Measurements from ENCODE around the gene NELL2. TPM values are rescaled to one million over a fixed set of nuclear protein-coding genes. Genes with fewer than 3 reads are reported as not detected.
"Not testable (repeated sequence)": the region's sequence is repeated elsewhere in the genome, so short reads cannot be mapped to it uniquely, and the experiment has no call there.

Gene NELL2
- total RNA-seq, 1 experiment from 2014 or later, result 32.7 TPM

DNA sequence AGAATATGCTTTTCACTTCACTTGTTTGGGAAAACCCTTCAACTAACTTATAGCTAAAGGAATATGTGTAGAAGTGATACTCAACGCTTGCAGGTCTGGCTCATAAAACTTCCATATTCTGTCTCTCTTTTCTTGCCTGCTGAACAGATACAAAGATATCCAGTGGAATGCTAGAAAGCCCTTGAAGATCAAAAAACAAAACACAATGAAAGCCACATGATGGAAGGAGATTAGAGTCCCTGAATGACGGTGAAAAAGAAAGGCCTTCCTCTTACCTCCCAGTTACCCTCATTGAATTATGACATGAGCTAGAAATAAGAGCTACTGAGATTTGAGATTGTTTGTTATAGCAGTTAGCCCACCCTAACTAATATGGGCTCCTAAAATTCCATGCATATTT lies 28.2 kb upstream of the NELL2 start:
- no peaks in the 10 kb centered on the region for H3K27me3 ChIP-seq (ENCODE audit: insufficient read depth, low read length)
- no peaks in the 10 kb centered on the region for H3K27me3 Mint-ChIP-seq (ENCODE audit: low read depth)
- H3K9me3 ChIP-seq (ENCODE audit: control insufficient read depth, low read depth, low read length), result no peaks in the 10 kb centered on the region
- no peak overlapping the region for H2AFZ ChIP-seq (ENCODE audit: low read length)
- H3T11ph ChIP-seq (ENCODE audit: low read length), result no peak overlapping the region
- H4K8ac ChIP-seq (replicated peaks; ENCODE audit: insufficient read length, low read depth, low read length), result no peak overlapping the region
- H3K4me2 ChIP-seq (ENCODE audit: insufficient read depth, insufficient read length, low read length), result no peak overlapping the region
- H3K79me2 ChIP-seq (ENCODE audit: insufficient read depth, low read length), result no peaks in the 10 kb centered on the region
- H2BK120ac ChIP-seq (ENCODE audit: low read depth, low read length, poor library complexity, severe bottlenecking), result no peak overlapping the region
- no peak overlapping the region for H2BK12ac ChIP-seq (ENCODE audit: insufficient read length, low read depth, low read length)
- peaks cover 17 to 24% of the 10 kb centered on the region in 2 experiments for H3K9me3 Mint-ChIP-seq
- no peak for DNase-seq
- no peak overlapping the region for H3K14ac ChIP-seq (ENCODE audit: insufficient read depth, low read length)
- no peaks in the 10 kb centered on the region for H3K4me1 ChIP-seq (ENCODE audit: insufficient read depth, low read length)
- H3K36me3 Mint-ChIP-seq (ENCODE audit: insufficient read depth in 1 of 3, low read depth in 3 of 3), result peaks cover 0 to 8% (median 3%) of the 10 kb centered on the region in 3 experiments; a peak in 4 of 7 replicates
- H3K56ac ChIP-seq (ENCODE audit: insufficient read length, low read depth, low read length), result no peak overlapping the region
- no peak overlapping the region for H2AK5ac ChIP-seq (ENCODE audit: insufficient read length, low read length)
- no peak overlapping the region for H2BK5ac ChIP-seq (ENCODE audit: insufficient read length, low read length)
- no peaks in the 10 kb centered on the region for H3K23me2 ChIP-seq (ENCODE audit: insufficient read length, low read depth, low read length, poor library complexity, severe bottlenecking)
- no peak overlapping the region for H3K9ac ChIP-seq (ENCODE audit: extremely low read depth, insufficient read length, low read length)
- H3K27ac Mint-ChIP-seq, result no peak overlapping the region
- H3K27ac ChIP-seq (ENCODE audit: insufficient read length, low read depth, low read length), result no peak overlapping the region
- H4K5ac ChIP-seq (ENCODE audit: insufficient read length, low read depth, low read length), result no peak overlapping the region
- no peak overlapping the region for H3K4me3 Mint-ChIP-seq
- H2BK15ac ChIP-seq (ENCODE audit: low read depth, low read length), result no peak overlapping the region
- H3K79me1 ChIP-seq (ENCODE audit: insufficient read depth, low read depth, low read length, poor library complexity, severe bottlenecking), result no peaks in the 10 kb centered on the region
- 0 out of 4 replicates have a peak, but pooled peaks cover 0 to 2% of the 10 kb centered on the region in 2 experiments for H3K4me1 Mint-ChIP-seq
- H3K4ac ChIP-seq (ENCODE audit: low read depth, low read length), result no peak overlapping the region
- H2BK20ac ChIP-seq (ENCODE audit: low read depth, low read length, poor library complexity, severe bottlenecking), result no peak overlapping the region
- no peak overlapping the region for H3K23ac ChIP-seq (ENCODE audit: insufficient read length, low read depth, low read length)
- TF ChIP-seq CTCF (conservative IDR thresholded peaks at IDR 0.05), result no peak
- H4K20me1 ChIP-seq (ENCODE audit: control insufficient read depth, insufficient read depth, insufficient read length), result no peaks in the 10 kb centered on the region
- H3K18ac ChIP-seq (ENCODE audit: insufficient read length, low read depth, low read length), result no peak overlapping the region
- WGBS (ENCODE audit: extremely low coverage, insufficient read length, low lambda C conversion rate), result no CpG with 5 or more reads among the region's 2 CpGs
- H4K91ac ChIP-seq (ENCODE audit: insufficient read length, low read depth, low read length), result no peak overlapping the region

DNA sequence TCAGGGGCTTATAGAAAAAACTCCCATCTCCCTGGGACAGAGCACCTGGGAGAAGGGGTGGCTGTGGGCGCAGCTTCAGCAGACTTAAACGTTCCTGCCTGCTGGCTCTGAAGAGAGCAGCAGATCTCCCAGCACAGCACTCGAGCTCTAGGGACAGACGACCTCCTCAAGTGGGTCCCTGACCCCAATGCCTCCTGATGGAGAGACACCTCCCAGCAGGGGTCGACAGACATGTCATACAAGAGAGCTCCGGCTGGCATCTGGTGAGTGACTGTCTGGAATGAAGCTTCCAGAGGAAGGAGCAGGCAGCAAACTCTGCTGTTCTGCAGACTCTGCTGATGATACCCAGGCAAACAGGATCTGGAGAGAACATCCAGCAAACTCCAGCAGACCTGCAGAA lies 22.0 kb upstream of the NELL2 start:
- not testable (repeated sequence) for H3K9me3 ChIP-seq (ENCODE audit: control insufficient read depth, low read depth, low read length); H2AK5ac ChIP-seq (ENCODE audit: insufficient read length, low read length); H3K18ac ChIP-seq (ENCODE audit: insufficient read length, low read depth, low read length); H3K79me2 ChIP-seq (ENCODE audit: insufficient read depth, low read length); H4K91ac ChIP-seq (ENCODE audit: insufficient read length, low read depth, low read length); H3K27me3 Mint-ChIP-seq (ENCODE audit: low read depth); H2BK20ac ChIP-seq (ENCODE audit: low read depth, low read length, poor library complexity, severe bottlenecking); H3K4me2 ChIP-seq (ENCODE audit: insufficient read depth, insufficient read length, low read length); H3K79me1 ChIP-seq (ENCODE audit: insufficient read depth, low read depth, low read length, poor library complexity, severe bottlenecking); H2AFZ ChIP-seq (ENCODE audit: low read length); H4K5ac ChIP-seq (ENCODE audit: insufficient read length, low read depth, low read length); H3K27ac Mint-ChIP-seq; H4K20me1 ChIP-seq (ENCODE audit: control insufficient read depth, insufficient read depth, insufficient read length); DNase-seq; H3K4me1 Mint-ChIP-seq; H3K27me3 ChIP-seq (ENCODE audit: insufficient read depth, low read length); H3K4me3 Mint-ChIP-seq; H3K4ac ChIP-seq (ENCODE audit: low read depth, low read length); H2BK120ac ChIP-seq (ENCODE audit: low read depth, low read length, poor library complexity, severe bottlenecking); H3K23ac ChIP-seq (ENCODE audit: insufficient read length, low read depth, low read length); H3K9ac ChIP-seq (ENCODE audit: extremely low read depth, insufficient read length, low read length); H3K36me3 Mint-ChIP-seq (ENCODE audit: insufficient read depth in 1 of 3, low read depth in 3 of 3); H3K56ac ChIP-seq (ENCODE audit: insufficient read length, low read depth, low read length); H3K14ac ChIP-seq (ENCODE audit: insufficient read depth, low read length); H3T11ph ChIP-seq (ENCODE audit: low read length); H2BK5ac ChIP-seq (ENCODE audit: insufficient read length, low read length); H3K27ac ChIP-seq (ENCODE audit: insufficient read length, low read depth, low read length); H2BK15ac ChIP-seq (ENCODE audit: low read depth, low read length); H3K4me1 ChIP-seq (ENCODE audit: insufficient read depth, low read length); H2BK12ac ChIP-seq (ENCODE audit: insufficient read length, low read depth, low read length); H3K23me2 ChIP-seq (ENCODE audit: insufficient read length, low read depth, low read length, poor library complexity, severe bottlenecking); H4K8ac ChIP-seq (replicated peaks; ENCODE audit: insufficient read length, low read depth, low read length)
- no CpG with 5 or more reads among the region's 6 CpGs for WGBS (ENCODE audit: extremely low coverage, insufficient read length, low lambda C conversion rate)
- peaks cover 24 to 33% of the 10 kb centered on the region in 2 experiments for H3K9me3 Mint-ChIP-seq

Measured in H9 (cell line).